ENCODE measurements around the gene RPS2. TPM values are rescaled to one million over a fixed set of nuclear protein-coding genes. Genes with fewer than 3 reads are reported as not detected.

RPS2 gene
- total RNA-seq, 1 experiment from 2014 or later = 3,874 TPM

DNA sequence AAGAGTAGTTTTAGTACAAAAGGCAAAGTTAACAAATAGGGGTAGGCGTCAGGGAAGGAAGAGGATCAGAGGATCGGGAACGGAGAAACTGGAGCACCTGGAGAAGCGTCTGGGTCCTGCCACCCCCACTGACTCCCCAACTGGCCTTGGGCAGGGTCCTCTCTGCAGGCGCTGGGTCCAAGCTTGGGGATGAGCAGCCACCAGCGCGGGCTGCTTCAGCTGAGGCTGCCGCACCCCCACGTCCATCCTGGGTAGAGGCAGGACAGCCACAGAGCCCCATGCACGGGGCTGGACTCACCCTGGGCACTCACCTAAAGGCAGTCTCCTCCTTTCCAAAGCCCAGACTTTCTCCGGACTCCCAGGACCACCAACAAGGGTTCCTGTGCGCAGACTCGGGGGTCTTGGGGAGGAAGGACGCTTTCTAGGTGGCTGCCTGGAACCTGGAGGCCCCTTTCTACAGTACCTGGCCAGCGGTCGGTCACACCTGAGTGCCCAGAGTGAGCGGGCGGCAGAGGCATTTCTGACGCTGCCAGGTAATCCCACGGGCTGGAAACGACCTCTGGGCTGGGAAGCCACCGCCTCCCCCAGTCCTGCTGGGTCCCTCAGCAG, 47.5 kb downstream of the RPS2 start:
- TF ChIP-seq, protein P1, sequence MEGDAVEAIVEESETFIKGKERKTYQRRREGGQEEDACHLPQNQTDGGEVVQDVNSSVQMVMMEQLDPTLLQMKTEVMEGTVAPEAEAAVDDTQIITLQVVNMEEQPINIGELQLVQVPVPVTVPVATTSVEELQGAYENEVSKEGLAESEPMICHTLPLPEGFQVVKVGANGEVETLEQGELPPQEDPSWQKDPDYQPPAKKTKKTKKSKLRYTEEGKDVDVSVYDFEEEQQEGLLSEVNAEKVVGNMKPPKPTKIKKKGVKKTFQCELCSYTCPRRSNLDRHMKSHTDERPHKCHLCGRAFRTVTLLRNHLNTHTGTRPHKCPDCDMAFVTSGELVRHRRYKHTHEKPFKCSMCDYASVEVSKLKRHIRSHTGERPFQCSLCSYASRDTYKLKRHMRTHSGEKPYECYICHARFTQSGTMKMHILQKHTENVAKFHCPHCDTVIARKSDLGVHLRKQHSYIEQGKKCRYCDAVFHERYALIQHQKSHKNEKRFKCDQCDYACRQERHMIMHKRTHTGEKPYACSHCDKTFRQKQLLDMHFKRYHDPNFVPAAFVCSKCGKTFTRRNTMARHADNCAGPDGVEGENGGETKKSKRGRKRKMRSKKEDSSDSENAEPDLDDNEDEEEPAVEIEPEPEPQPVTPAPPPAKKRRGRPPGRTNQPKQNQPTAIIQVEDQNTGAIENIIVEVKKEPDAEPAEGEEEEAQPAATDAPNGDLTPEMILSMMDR (conservative IDR thresholded peaks at IDR 0.05) = no peak
- Histone ChIP-seq H3K4me2 (ENCODE audit: insufficient read depth, insufficient read length, low read length) (peak overlapping the region; percentile 40), H2BK20ac (ENCODE audit: low read depth, low read length, poor library complexity, severe bottlenecking) (no peak overlapping the region), H4K91ac (ENCODE audit: insufficient read length, low read depth, low read length) (no peak overlapping the region), H3K79me2 (ENCODE audit: insufficient read depth, low read length) (no peaks in the 10 kb centered on the region), H3K23ac (ENCODE audit: insufficient read length, low read depth, low read length) (no peak overlapping the region), H3K23me2 (ENCODE audit: insufficient read length, low read depth, low read length, poor library complexity, severe bottlenecking) (peaks cover 4% of the 10 kb centered on the region), H3K9ac (ENCODE audit: extremely low read depth, insufficient read length, low read length) (no peak overlapping the region), H3K27ac (ENCODE audit: insufficient read length, low read depth, low read length) (no peak overlapping the region), H4K5ac (ENCODE audit: insufficient read length, low read depth, low read length) (no peak overlapping the region), H2AFZ (ENCODE audit: low read length) (no peak overlapping the region), H4K20me1 (ENCODE audit: control insufficient read depth, insufficient read depth, insufficient read length) (no peaks in the 10 kb centered on the region), H4K8ac (replicated peaks; ENCODE audit: insufficient read length, low read depth, low read length) (no peak overlapping the region), H3K4ac (ENCODE audit: low read depth, low read length) (no peak overlapping the region), H3K27me3 (ENCODE audit: insufficient read depth, low read length) (peaks cover 43% of the 10 kb centered on the region), H3K4me1 (ENCODE audit: insufficient read depth, low read length) (no peaks in the 10 kb centered on the region; the same call in 1 of the 2 replicates), H2BK12ac (ENCODE audit: insufficient read length, low read depth, low read length) (no peak overlapping the region), H2AK5ac (ENCODE audit: insufficient read length, low read length) (no peak overlapping the region), H3K18ac (ENCODE audit: insufficient read length, low read depth, low read length) (no peak overlapping the region), H3K79me1 (ENCODE audit: insufficient read depth, low read depth, low read length, poor library complexity, severe bottlenecking) (no peaks in the 10 kb centered on the region), H2BK5ac (ENCODE audit: insufficient read length, low read length) (no peak overlapping the region), H3K56ac (ENCODE audit: insufficient read length, low read depth, low read length) (no peak overlapping the region), H3K9me3 (ENCODE audit: control insufficient read depth, low read depth, low read length) (no peaks in the 10 kb centered on the region), H2BK15ac (ENCODE audit: low read depth, low read length) (no peak overlapping the region), H3K14ac (ENCODE audit: insufficient read depth, low read length) (no peak overlapping the region; the same call in 1 of the 2 replicates), H3T11ph (ENCODE audit: low read length) (no peak overlapping the region), H2BK120ac (ENCODE audit: low read depth, low read length, poor library complexity, severe bottlenecking) (no peak overlapping the region)
- Mint-ChIP-seq H3K9me3 (no peaks in the 10 kb centered on the region), H3K4me1 (peaks cover 14 to 55% of the 10 kb centered on the region in 2 experiments), H3K27ac (no peak overlapping the region), H3K27me3 (ENCODE audit: low read depth) (peaks cover 81% of the 10 kb centered on the region), H3K4me3 (peak overlapping the region; percentile 40 to 65; a peak in 4 of 5 replicates), H3K36me3 (ENCODE audit: insufficient read depth in 1 of 3, low read depth in 3 of 3) (no peaks in the 10 kb centered on the region)
- no peak for DNase-seq
- WGBS (ENCODE audit: extremely low coverage, insufficient read length, low lambda C conversion rate) = no CpG with 5 or more reads among the region's 22 CpGs

All from H9 (cell line).